GM13977 (cell line): ENCODE data around the gene TMEM132E.

Experiments used
- DNase-seq: peaks from one replicate; pipeline ENCODE4 v3.0.0; 2012; ENCODE audit warnings: low spot score
- in situ Hi-C: fragments of 300-500 bp; cut with MboI; formaldehyde crosslinking; loops from one replicate; pipeline ENCODE4 v1.12.0; 2022; ENCODE audit warnings: low sequenced_read_pairs, low pct_unique_long_range_greater_than_20kb, mixed read lengths, inconsistent platforms; ENCODE audit not compliant: unreplicated experiment
- TF ChIP-seq, protein P1 (sequence below): IDR thresholded peaks from 2 replicates; pipeline ENCODE4 v1.5.1; 2012; ENCODE audit warnings: mild to moderate bottlenecking, control low read depth; ENCODE audit not compliant: insufficient read depth; ENCODE audit errors: extremely low read depth, missing control alignments

TMEM132E gene

DNA sequence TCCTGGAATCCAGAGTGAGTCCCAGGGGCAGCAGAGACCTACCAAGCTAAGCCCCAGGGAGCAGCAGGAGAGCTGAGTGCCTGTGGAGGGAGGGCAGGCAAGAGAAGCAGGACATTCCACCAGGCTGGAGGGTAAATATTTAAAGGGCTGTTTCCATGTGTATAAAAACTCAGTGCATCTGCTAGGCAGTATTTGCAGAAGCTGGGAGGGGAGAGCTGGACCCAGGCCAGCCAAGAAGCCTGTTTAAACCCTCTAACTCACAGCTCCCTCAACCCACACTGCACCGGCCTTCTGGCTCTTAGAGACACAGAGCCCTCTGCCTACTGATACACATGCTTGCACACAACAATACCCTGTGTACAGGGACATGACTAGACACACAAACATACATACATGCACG is 22.5 kb upstream of the TMEM132E start:
- in situ Hi-C loops: no loop called here

DNA sequence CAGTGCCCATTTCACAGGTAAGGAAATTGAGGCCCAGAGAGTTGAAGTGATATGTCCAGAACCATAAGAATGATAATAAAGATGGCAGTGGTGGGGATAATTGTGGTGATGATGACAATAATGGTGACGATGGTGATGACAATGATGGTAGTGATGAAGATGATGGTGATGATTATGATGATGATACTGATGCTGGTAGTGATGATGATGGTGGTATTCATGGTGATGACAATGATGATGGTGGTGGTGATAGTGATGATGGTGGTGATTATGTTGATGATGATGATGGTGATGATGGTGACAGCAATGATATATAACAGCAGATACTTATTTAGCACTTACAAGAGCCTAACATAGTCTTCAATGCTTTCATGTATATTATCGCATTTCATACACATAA is 18.1 kb upstream of the TMEM132E start:
- DNase-seq: no peak
- TF ChIP-seq, protein P1, sequence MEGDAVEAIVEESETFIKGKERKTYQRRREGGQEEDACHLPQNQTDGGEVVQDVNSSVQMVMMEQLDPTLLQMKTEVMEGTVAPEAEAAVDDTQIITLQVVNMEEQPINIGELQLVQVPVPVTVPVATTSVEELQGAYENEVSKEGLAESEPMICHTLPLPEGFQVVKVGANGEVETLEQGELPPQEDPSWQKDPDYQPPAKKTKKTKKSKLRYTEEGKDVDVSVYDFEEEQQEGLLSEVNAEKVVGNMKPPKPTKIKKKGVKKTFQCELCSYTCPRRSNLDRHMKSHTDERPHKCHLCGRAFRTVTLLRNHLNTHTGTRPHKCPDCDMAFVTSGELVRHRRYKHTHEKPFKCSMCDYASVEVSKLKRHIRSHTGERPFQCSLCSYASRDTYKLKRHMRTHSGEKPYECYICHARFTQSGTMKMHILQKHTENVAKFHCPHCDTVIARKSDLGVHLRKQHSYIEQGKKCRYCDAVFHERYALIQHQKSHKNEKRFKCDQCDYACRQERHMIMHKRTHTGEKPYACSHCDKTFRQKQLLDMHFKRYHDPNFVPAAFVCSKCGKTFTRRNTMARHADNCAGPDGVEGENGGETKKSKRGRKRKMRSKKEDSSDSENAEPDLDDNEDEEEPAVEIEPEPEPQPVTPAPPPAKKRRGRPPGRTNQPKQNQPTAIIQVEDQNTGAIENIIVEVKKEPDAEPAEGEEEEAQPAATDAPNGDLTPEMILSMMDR: no peak
- in situ Hi-C loops: no loop called here

More for the DNA sequence above, 22.5 kb upstream of the TMEM132E start:
- TF ChIP-seq, protein P1: no peak
- no peak for DNase-seq

DNA sequence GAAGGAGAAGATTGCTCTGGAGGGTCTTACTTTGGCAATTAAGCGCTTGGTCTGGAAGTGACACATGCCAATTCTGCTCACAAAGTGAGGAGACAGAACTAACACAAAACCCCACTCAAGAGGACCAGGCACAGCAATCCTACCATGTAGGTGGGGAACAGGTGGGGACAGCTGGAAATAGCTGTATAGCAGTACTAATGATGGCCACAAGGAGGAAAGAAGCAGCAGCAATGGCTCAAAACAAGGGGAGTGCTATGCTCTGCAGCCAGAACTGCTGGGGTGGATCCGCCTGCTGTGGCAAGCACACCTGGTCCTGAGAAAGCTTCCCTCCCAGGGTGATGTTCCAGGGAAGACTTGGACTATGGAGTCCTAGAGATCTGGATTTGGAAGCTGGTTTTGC is 17.0 kb upstream of the TMEM132E start:
- no peak for DNase-seq
- TF ChIP-seq, protein P1: peak; percentile 23
- in situ Hi-C loops: no loop called here

DNA sequence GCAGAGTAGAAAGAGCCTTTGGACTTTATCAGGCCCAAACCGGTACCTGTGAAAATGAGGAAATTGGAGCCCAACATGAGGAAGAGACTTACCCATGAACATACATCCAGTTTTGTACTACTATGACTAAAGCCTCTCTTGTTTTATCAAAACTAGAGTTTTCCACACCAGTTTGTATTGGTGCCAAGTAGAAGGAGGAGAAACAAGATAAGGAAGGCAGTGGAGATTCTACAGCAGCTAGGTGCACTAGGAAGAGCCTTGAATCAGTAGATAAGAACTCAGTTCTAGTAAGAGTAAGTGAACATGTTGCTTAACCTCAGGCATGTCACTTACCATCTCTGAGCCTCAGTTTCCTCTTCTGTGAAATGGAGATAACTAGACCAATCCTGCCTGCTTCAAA is 13.7 kb upstream of the TMEM132E start:
- TF ChIP-seq, protein P1: no peak
- DNase-seq: no peak
- in situ Hi-C loops: no loop called here

DNA sequence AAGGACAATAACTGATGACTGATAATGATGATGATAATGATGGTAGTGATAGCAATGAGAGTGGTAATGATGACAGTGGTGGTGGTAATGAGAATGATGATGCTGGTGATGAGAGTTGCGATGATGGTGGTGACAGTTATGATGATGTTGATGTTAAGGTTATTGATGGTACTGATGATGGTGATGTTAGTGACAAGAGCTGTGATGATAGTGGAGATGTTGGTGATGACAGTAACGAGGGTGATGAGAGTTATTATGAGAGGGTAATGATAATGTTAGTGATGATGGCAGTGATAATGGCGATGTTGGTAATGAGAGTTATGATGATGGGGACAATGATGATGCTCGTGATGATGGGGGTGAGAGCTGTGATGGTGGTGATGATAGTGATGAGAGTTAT is 13.2 kb upstream of the TMEM132E start:
- in situ Hi-C loops: no loop called here
- TF ChIP-seq, protein P1: no peak
- DNase-seq: no peak

DNA sequence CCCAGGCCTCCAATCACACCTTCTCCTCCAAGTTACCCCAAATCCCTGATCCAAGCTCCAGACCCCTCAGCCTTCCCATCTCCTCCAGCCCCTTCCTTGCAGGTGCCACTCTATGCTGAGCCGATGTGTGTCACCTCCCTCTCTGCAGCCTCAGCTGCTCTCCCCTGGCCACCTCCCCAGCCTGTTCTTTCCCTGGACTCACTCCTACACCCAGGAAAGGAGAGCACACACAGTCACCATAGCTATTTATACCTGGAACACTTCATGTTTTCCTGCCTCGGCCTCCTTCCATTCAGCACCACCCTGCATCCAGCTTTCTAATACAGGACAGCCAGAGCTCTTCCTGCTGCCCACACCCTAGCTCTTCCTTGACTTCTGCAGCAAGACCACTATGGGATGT is 12.5 kb upstream of the TMEM132E start:
- no peak for DNase-seq
- in situ Hi-C loops: no loop called here
- TF ChIP-seq, protein P1: no peak
